Neuronal stem cell (in vitro differentiated cells): ENCODE data around the gene SCARF2.

Source experiments
- DNase-seq: peaks from one replicate; pipeline ENCODE4 v3.0.0-alpha.2; 2013; ENCODE audit warnings: low spot score
- H2AFZ ChIP-seq: one replicate; pipeline ENCODE4 v1.6.1; 2013; ENCODE audit warnings: mild to moderate bottlenecking, low read length, inconsistent platforms
- H2AK5ac ChIP-seq: 2 replicates; pipeline ENCODE4 v1.6.1; 2013; ENCODE audit warnings: low read depth, mild to moderate bottlenecking, inconsistent platforms, low read length, moderate library complexity, mixed read lengths
- H2BK120ac ChIP-seq: 2 replicates; pipeline ENCODE4 v1.6.1; 2013; ENCODE audit warnings: low read depth, mild to moderate bottlenecking, inconsistent platforms, low read length, moderate library complexity, mixed read lengths
- H2BK12ac ChIP-seq: one replicate; pipeline ENCODE4 v1.6.1; 2013; ENCODE audit warnings: low read length, inconsistent platforms
- H2BK15ac ChIP-seq: 2 replicates; pipeline ENCODE4 v1.6.1; 2013; ENCODE audit warnings: mild to moderate bottlenecking, low read length, inconsistent platforms, mixed read lengths
- H2BK5ac ChIP-seq: one replicate; pipeline ENCODE4 v1.6.1; 2013; ENCODE audit warnings: inconsistent platforms, mild to moderate bottlenecking, low read length, moderate library complexity
- H3K14ac ChIP-seq: one replicate; pipeline ENCODE4 v1.6.1; 2013; ENCODE audit warnings: low read length, inconsistent platforms
- H3K18ac ChIP-seq: 2 replicates; pipeline ENCODE4 v1.6.1; 2013; ENCODE audit warnings: low read length, inconsistent platforms
- H3K23ac ChIP-seq: 2 replicates; pipeline ENCODE4 v1.6.1; 2013; ENCODE audit warnings: low read depth, mild to moderate bottlenecking, mixed read lengths, low read length, inconsistent platforms; ENCODE audit not compliant: poor library complexity
- H3K27ac ChIP-seq: replicated peaks from 3 replicates; pipeline ENCODE4 v1.5.1; 2013; ENCODE audit warnings: low read length, inconsistent platforms
- H3K27me3 ChIP-seq, 3 experiments: 2 replicates each; pipeline ENCODE4 v1.6.1; 2013; ENCODE audit warnings: low read length in 3 of 3, mild to moderate bottlenecking in 2 of 3, inconsistent platforms in 1 of 3, low read depth in 1 of 3, mixed read lengths in 1 of 3, moderate library complexity in 1 of 3; ENCODE audit not compliant: control insufficient read depth in 3 of 3, insufficient read depth in 3 of 3
- H3K36me3 ChIP-seq, 2 donors: replicated peaks in 1 of 2; 2 replicates each; pipeline ENCODE4 v1.6.1; 2013; ENCODE audit warnings: low read length in 2 of 2; ENCODE audit not compliant: control insufficient read depth in 2 of 2, insufficient read depth in 2 of 2
- H3K4ac ChIP-seq: 2 replicates; pipeline ENCODE4 v1.6.1; 2013; ENCODE audit warnings: inconsistent platforms, mild to moderate bottlenecking, low read length, moderate library complexity
- H3K4me1 ChIP-seq, 2 donors: 1 replicate in 1 of 2; 2 replicates in 1 of 2; pipeline ENCODE4 v1.6.1; 2013; ENCODE audit warnings: low read length in 2 of 2, low read depth in 1 of 2; ENCODE audit not compliant: control insufficient read depth in 2 of 2, insufficient read depth in 1 of 2
- H3K4me2 ChIP-seq: one replicate; pipeline ENCODE4 v1.6.1; 2013; ENCODE audit warnings: mild to moderate bottlenecking, low read length, inconsistent platforms; ENCODE audit not compliant: insufficient read depth, poor library complexity, severe bottlenecking
- H3K4me3 ChIP-seq, 2 donors: 2 replicates each; pipeline ENCODE4 v1.5.1; 2013; ENCODE audit warnings: low read length in 2 of 2, mild to moderate bottlenecking in 2 of 2, inconsistent platforms in 1 of 2, moderate library complexity in 1 of 2
- H3K79me1 ChIP-seq: one replicate; pipeline ENCODE4 v1.6.1; 2013; ENCODE audit warnings: low read depth, mild to moderate bottlenecking, inconsistent platforms, low read length, moderate library complexity
- H3K9ac ChIP-seq: one replicate; pipeline ENCODE4 v1.6.1; 2013; ENCODE audit warnings: mild to moderate bottlenecking, low read depth, low read length, inconsistent platforms; ENCODE audit not compliant: poor library complexity
- H3K9me3 ChIP-seq, 2 donors: replicated peaks in 1 of 2; 2 replicates each; pipeline versions ENCODE3 to v1.6.1; 2013; ENCODE audit warnings: low read length in 2 of 2, mild to moderate bottlenecking in 2 of 2, inconsistent platforms in 1 of 2, low read depth in 1 of 2, mixed read lengths in 1 of 2, moderate library complexity in 1 of 2; ENCODE audit not compliant: control insufficient read depth in 2 of 2, insufficient read depth in 1 of 2
- H4K8ac ChIP-seq: one replicate; pipeline ENCODE4 v1.6.1; 2013; ENCODE audit warnings: low read depth, mild to moderate bottlenecking, inconsistent platforms, low read length, moderate library complexity
- H4K91ac ChIP-seq: one replicate; pipeline ENCODE4 v1.6.1; 2013; ENCODE audit warnings: low read length, low read depth, mild to moderate bottlenecking, inconsistent platforms; ENCODE audit not compliant: poor library complexity
- WGBS, 2 donors: extraction: QIAGEN DNeasy Blood & Tissue Kit; methylation state at CpG; one replicate each; pipeline ENCODE4 v1.1.7; 2013; ENCODE audit warnings: missing lambda C conversion rate in 2 of 2, mixed read lengths in 1 of 2; ENCODE audit not compliant: insufficient read length in 2 of 2, insufficient replicate concordance in 1 of 2; ENCODE audit errors: extremely low coverage in 2 of 2; 5-methylcytosine and 5-hydroxymethylcytosine counted together

Gene SCARF2

DNA sequence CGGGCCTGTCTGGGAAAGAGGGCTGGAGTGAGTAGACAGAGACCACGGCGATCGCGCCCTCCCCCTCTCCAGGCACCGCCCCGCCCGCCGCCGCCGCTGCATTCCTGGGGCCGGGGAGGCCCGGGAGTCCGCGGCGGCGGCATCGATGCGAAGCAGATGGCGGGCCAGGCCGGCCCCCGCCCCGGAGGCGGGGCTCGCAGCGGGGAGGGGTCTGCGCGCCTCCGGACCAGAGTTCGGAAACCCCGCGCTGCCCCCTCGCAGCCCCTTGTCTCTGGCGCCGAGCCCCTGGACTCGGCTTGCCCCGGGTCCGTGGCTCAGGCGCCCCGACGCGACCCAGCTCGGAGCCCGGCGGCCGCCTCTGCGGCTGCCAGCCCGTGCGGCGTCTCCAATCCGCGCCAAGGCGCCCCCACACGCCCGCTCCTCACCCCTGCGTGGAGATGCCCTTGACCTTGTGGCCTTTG lies 1.3 kb downstream of the SCARF2 start:
- Histone ChIP-seq H2BK120ac (no peak overlapping the region), H2BK15ac (no peak overlapping the region), H3K4me2 (peak overlapping the region; percentile 95), H2AFZ (peak overlapping the region; percentile 85), H2BK12ac (no peak overlapping the region), H4K91ac (no peak overlapping the region), H3K4me1 (peaks cover 14 to 16% of the 10 kb centered on the region in 2 donors), H3K4me3 (peak overlapping the region; percentile 81 to 99), H3K4ac (no peak overlapping the region), H3K14ac (no peak overlapping the region), H2BK5ac (no peak overlapping the region), H3K9ac (peak overlapping the region; percentile 51), H3K18ac (peak overlapping the region; percentile 88), H3K27ac (no peak overlapping the region), H4K8ac (no peak overlapping the region), H3K36me3 (peaks cover 6 to 39% of the 10 kb centered on the region in 2 donors), H3K23ac (peak overlapping the region; percentile 50), H3K27me3 (peaks cover 0 to 75% (median 22%) of the 10 kb centered on the region in 3 experiments), H2AK5ac (peak overlapping the region; percentile 59), H3K9me3 (peaks cover 0 to 4% of the 10 kb centered on the region in 2 donors), H3K79me1 (no peaks in the 10 kb centered on the region)
- DNase-seq: peak; percentile 50
- WGBS, 2 donors: no CpG with 5 or more reads among the region's 56 CpGs

DNA sequence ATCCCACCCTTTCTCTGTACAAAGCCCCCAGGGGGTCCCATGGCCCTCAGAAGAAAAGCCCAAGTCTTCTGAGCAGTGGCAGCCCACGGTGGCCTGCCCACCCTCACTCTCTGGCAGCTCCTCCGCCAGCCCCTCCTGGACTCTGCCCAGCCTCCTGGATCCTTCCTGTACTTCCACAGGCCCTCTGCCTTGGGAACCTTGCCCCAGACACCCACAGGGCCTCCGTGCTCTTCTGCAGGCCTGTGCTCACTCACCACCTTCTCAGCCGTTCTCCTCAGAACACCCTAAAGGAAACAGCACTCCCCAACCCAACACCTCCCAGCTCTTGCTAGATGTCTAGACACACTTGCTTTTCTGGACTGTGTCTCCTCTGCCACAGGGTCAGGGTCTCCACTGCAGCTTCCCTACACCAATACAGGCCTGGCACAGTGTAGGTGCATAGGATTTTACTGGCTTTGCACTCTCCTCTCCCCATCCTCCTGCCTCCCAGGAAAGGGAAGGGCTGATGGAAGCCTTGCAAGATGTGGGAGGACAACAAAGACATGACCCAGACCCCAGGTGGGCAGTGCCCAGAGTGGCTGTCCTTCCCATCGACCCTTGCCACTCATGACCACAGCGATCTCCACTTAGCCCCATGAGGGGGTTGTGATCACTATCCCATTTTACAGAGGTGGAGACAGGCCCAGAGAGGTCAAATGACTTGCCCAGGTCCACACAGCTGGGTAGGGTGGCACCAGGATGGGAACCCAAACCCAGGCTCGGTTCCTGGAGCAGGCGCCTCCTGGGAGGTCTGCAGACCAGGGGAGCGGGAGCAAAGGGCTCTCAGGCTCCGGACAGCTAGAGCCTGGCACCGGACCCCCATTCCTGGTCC lies 2.0 kb downstream of the SCARF2 start:
- peak overlapping the region; percentile 57 for H3K18ac ChIP-seq
- H3K4ac ChIP-seq: no peak overlapping the region
- H3K36me3 ChIP-seq: peaks cover under 1 to 39% of the 10 kb centered on the region in 2 donors
- no peak overlapping the region for H2BK15ac ChIP-seq
- H3K14ac ChIP-seq: no peak overlapping the region
- no peak overlapping the region for H3K9ac ChIP-seq
- peak overlapping the region; percentile 85 for H2AFZ ChIP-seq
- H3K9me3 ChIP-seq: peaks cover 0 to 6% of the 10 kb centered on the region in 2 donors
- no peak overlapping the region for H2BK120ac ChIP-seq
- no CpG with 5 or more reads among the region's 11 CpGs for WGBS, 2 donors
- peak overlapping the region; percentile 20 to 99 for H3K4me3 ChIP-seq
- H3K23ac ChIP-seq: peak overlapping the region; percentile 9
- peak overlapping the region; percentile 3 for H2AK5ac ChIP-seq
- peaks cover 16 to 19% of the 10 kb centered on the region in 2 donors for H3K4me1 ChIP-seq
- no peak overlapping the region for H2BK5ac ChIP-seq
- no peak for DNase-seq
- peak overlapping the region; percentile 95 for H3K4me2 ChIP-seq
- H2BK12ac ChIP-seq: no peak overlapping the region
- peaks cover 0 to 81% (median 28%) of the 10 kb centered on the region in 3 experiments for H3K27me3 ChIP-seq
- H4K8ac ChIP-seq: no peak overlapping the region
- no peak overlapping the region for H3K27ac ChIP-seq
- no peak overlapping the region for H4K91ac ChIP-seq
- H3K79me1 ChIP-seq: peaks cover 3% of the 10 kb centered on the region

DNA sequence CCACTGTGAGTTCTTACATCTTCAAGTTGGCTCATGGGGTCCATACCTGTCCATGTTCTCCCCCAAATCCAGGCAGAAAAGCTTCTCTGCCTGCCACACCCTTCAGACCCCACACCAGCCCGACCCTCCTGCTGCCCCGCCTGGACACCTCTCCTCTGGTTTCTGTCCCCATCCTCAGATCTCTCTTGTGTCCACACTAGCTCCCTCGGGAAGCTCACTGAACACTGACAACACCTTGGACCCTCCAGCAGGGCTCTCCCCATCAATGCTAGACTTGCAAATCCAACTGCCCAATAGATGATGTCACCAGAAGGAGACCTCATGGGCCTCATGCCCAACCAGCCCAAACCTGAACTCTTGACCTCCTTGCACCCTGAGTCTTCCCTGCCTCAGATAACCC lies 2.9 kb downstream of the SCARF2 start:
- H3K4ac ChIP-seq: no peak overlapping the region
- no peak overlapping the region for H3K9ac ChIP-seq
- H2AK5ac ChIP-seq: no peak overlapping the region
- WGBS, 2 donors: no CpG with 5 or more reads among the region's 3 CpGs
- no peak for DNase-seq
- no peak overlapping the region for H2BK120ac ChIP-seq
- no peak overlapping the region for H3K18ac ChIP-seq
- H2AFZ ChIP-seq: no peak overlapping the region
- no peak overlapping the region for H3K4me3 ChIP-seq
- no peak overlapping the region for H4K91ac ChIP-seq
- no peak overlapping the region for H4K8ac ChIP-seq
- H3K36me3 ChIP-seq: peaks cover 0 to 43% of the 10 kb centered on the region in 2 donors
- no peak overlapping the region for H3K4me2 ChIP-seq
- H3K4me1 ChIP-seq: peaks cover 16 to 23% of the 10 kb centered on the region in 2 donors
- H2BK15ac ChIP-seq: no peak overlapping the region
- H3K23ac ChIP-seq: peak overlapping the region; percentile 81
- H3K79me1 ChIP-seq: peaks cover 3% of the 10 kb centered on the region
- no peak overlapping the region for H3K14ac ChIP-seq
- H2BK5ac ChIP-seq: no peak overlapping the region
- H3K9me3 ChIP-seq: peaks cover 0 to 13% of the 10 kb centered on the region in 2 donors
- no peak overlapping the region for H2BK12ac ChIP-seq
- peaks cover 0 to 88% (median 36%) of the 10 kb centered on the region in 3 experiments for H3K27me3 ChIP-seq
- H3K27ac ChIP-seq: no peak overlapping the region

DNA sequence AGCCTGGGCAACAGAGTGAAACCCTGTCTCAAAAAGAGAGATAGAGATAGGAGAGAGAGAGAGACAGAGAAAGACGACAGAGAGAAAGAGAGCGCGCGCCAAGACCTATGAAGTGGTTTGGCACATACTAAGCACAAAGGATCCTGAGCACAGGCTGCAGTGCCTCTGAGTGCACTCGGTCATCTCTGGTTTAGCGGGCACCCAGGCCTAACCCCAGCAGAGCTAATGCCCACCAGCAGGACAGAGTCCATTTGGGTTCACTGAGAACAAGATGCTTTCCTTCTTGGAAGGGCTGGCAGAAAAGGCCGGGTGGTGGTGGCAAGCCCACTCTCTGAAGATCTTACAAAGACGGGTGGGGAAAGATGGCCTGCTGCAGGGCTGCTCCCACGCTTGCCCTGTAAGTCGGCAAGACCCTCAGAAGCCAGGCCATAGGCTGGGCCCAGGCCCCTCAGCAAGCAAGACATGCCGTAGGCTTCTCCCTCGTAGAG lies 3.3 kb downstream of the SCARF2 start:
- H4K91ac ChIP-seq: no peak overlapping the region
- H3K14ac ChIP-seq: no peak overlapping the region
- no peak overlapping the region for H3K4ac ChIP-seq
- peaks cover 3% of the 10 kb centered on the region for H3K79me1 ChIP-seq
- no peak overlapping the region for H2BK12ac ChIP-seq
- no peak overlapping the region for H3K27ac ChIP-seq
- peaks cover 0 to 48% of the 10 kb centered on the region in 2 donors for H3K36me3 ChIP-seq
- H2BK15ac ChIP-seq: no peak overlapping the region
- DNase-seq: no peak
- no peak overlapping the region for H4K8ac ChIP-seq
- H3K4me3 ChIP-seq: no peak overlapping the region
- no peak overlapping the region for H2AK5ac ChIP-seq
- peaks cover 0 to 13% of the 10 kb centered on the region in 2 donors for H3K9me3 ChIP-seq
- H3K27me3 ChIP-seq: peaks cover 0 to 93% (median 41%) of the 10 kb centered on the region in 3 experiments
- no CpG with 5 or more reads among the region's 12 CpGs for WGBS, 2 donors
- no peak overlapping the region for H3K18ac ChIP-seq
- H2BK120ac ChIP-seq: no peak overlapping the region
- H3K9ac ChIP-seq: no peak overlapping the region
- H3K4me2 ChIP-seq: no peak overlapping the region
- H3K4me1 ChIP-seq: peaks cover 16 to 26% of the 10 kb centered on the region in 2 donors
- H2BK5ac ChIP-seq: no peak overlapping the region
- no peak overlapping the region for H2AFZ ChIP-seq
- peak overlapping the region; percentile 81 for H3K23ac ChIP-seq
